ENCODE data around the gene ACKR1.

ACKR1 gene

GRCh38 chr1:159187647-159188374, 16.9 kb upstream of the ACKR1 start:
- no peak for DNase-seq (ENCODE audit: low read depth)

DNA sequence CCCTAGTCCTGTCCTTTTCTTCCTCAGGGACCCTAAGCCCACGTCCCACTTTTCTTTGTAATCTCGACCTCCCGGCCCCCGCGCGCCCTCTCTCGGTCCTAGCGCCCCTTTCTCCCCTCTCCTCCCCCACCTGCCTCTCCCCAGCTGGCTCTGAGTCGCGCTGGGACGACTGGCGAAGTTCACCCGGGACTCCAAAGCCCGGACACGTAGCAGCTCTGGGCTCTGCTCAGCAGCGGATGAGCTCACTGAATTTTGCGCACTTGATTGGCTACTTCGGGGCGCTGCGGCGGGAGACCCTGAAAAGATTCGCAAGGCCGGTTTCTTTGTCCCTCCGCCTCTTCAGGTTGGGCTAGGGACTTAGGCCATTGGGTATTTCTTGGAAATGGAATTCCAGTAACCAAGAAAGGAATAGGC, 16.3 kb upstream of the ACKR1 start:
- no peak for DNase-seq (ENCODE audit: low read depth)

DNA sequence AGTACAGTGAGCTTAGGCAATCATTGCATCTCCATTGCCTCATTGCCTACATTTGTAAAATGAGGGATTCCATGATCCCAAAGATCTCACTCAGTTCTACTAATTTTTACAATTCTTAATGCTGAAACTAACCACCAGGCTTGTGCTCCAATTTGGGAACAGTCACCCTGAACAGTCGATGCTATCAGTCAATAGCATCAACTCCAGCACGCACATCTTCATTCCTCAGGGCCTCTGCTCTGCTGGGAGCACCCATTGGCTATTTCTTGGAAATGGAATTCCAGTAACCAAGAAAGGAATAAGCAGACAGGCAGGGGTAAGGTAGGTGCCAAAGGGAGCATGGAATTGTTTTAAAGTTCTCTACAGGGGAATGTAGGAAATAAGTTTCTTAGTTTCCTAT, 14.2 kb upstream of the ACKR1 start:
- DNase-seq (ENCODE audit: low read depth): no peak

GRCh38 chr1:159196543-159196942, 8.1 kb upstream of the ACKR1 start:
- DNase-seq (ENCODE audit: low read depth): no peak

GRCh38 chr1:159197561-159198557, 6.8 kb upstream of the ACKR1 start:
- no peak for DNase-seq (ENCODE audit: low read depth)

- no peak for DNase-seq (ENCODE audit: low read depth)
Measured at GRCh38 chr1:159199901-159200300, 4.8 kb upstream of the ACKR1 start.

DNA sequence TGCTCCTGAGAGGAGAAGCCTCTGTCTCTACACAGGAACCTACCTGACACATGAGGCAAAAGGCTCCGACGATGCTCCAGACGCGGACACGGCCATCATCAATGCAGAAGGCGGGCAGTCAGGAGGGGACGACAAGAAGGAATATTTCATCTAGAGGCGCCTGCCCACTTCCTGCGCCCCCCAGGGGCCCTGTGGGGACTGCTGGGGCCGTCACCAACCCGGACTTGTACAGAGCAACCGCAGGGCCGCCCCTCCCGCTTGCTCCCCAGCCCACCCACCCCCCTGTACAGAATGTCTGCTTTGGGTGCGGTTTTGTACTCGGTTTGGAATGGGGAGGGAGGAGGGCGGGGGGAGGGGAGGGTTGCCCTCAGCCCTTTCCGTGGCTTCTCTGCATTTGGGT, 3.9 kb upstream of the ACKR1 start:
- no peak for DNase-seq (ENCODE audit: low read depth)

DNA sequence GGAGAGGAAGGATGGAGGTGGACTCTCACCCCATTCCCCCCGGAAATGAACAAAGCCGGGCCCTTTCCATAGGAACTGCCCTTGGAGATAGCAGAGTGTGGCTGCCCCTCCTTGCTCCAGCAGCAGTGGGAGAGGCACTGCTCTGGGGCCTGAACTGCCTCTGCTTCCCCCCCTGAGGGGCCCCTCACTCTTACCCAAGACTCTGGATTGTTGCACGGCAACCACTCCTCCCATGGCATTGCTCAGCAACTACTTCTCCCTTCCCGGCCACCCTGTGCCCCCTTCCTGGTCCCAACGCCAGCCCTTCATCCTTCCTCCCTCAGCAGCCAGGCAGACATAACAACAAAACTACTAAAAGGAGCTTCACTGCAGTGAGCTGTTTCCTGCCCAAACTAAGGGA, 3.0 kb upstream of the ACKR1 start:
- DNase-seq (ENCODE audit: low read depth): no peak

DNA sequence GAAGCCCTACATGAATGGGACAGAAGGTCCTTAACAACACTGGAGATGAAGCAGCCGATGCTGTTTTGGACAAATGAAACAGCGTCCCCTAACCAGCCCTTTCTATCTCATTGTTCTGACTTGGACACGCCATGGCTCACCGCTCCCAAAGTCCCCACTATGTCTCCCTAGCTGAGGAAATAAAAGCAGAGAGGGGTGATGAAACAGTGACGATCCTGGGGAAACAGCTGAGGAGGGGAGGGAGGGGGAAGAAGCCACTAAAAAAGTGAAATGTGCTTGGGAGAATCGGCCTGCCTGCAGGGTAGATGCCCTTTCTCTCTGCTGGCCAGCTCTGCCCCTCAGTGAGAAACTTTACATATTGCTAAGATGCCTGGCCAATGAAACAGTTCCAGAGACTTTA, 1.1 kb upstream of the ACKR1 start:
- no peak for DNase-seq (ENCODE audit: low read depth)

- DNase-seq (ENCODE audit: low read depth): no peak
Measured at GRCh38 chr1:159205225-159205624, 550 bp downstream of the ACKR1 start.

DNA sequence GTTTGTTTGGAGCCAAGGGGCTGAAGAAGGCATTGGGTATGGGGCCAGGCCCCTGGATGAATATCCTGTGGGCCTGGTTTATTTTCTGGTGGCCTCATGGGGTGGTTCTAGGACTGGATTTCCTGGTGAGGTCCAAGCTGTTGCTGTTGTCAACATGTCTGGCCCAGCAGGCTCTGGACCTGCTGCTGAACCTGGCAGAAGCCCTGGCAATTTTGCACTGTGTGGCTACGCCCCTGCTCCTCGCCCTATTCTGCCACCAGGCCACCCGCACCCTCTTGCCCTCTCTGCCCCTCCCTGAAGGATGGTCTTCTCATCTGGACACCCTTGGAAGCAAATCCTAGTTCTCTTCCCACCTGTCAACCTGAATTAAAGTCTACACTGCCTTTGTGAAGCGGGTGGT, 1.4 kb downstream of the ACKR1 start:
- no peak for DNase-seq (ENCODE audit: low read depth)

DNA sequence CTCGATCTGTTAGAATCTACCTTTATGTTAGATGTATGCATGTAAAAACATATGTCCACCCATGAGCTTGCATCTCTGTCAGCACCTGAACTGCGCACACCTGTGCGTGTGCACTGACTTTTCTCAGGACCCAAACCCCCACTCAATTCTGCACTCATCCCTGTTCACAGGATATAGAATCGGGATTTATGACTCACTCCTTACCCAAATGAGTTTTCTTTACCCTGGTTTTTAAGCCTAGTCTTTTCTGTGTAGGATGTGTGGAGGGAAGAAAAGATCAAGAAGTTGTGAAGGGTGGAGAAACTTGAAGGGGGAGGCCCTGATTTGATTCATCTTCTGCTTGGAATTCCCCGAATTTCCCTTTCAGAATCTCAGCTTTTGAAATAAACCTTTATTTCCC, 2.4 kb downstream of the ACKR1 start:
- DNase-seq (ENCODE audit: low read depth): no peak

DNA sequence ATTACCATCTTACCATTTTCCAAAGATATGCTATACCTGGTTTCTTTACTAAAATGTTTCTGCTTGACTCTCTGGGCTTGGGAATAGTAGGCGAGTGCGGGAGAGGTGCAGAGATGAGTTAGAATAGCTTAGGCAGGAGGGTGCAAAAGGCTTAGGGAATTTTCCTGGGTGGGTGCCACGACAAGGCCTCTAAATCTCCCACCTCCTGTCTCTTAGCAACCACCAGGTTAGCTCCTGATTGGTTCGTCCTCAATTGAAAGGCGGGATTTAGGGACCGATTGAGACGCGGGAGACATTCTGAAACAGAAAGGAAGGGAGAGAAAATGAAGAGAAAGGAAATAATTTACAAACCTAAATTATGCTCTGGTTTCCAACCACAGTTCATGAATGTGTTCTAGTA, 3.1 kb downstream of the ACKR1 start:
- no peak for DNase-seq (ENCODE audit: low read depth)

DNA sequence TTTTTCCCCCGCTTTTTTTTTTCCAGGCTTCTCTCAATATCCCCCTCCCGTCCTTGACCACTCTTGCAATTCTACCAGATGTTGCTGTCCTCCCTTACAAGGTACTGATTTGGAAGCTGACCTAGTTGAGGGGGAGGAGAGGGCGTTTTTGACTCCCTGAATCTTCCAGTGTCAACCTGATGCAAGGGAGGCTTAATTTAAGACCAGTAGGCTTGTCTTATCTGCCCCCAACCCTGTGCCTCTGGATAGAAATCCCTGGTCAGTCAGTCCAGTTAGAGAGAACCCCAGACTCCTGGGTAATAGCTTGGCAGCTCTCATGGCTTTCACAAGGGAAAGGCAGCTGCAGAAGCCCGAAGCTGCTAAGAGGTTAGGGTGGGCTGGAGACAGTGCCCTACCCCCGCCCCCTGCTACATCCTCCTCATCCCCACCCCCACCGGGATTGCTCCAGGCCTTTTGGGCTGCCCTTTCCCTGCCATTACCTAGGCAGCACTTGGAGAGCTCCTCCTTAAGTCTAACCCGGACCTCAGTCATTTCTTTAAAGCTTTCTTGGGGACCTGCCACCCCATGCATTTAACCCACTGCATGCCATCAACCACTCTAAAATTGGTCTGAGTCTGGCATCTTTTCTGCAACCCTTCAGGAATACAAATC, 3.6 kb downstream of the ACKR1 start:
- DNase-seq (ENCODE audit: low read depth): no peak

- no peak for DNase-seq (ENCODE audit: low read depth)
Measured at GRCh38 chr1:159209061-159209460, 4.4 kb downstream of the ACKR1 start.

- peak; percentile 16 for DNase-seq (ENCODE audit: low read depth)
Measured at GRCh38 chr1:159211331-159212136, 6.9 kb downstream of the ACKR1 start.

DNA sequence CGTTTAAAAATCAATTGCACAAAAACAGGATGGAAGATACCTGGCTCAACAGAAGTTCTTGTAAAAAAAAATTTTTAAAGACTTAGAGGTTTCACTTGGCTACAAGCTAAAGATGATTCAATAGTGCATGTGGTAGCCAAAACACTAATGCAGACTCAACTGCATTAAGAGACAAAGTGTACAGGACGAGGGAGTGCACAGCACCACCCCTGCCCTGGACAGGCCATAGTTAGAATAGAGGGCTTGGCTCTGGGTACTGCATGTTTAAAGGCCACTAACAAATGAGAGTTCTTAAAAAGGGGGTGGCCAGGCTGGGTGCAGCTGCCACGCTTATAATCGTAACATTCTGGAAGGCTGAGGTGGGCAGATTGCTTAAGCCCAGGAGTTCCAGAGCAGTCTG, 7.9 kb downstream of the ACKR1 start:
- no peak for DNase-seq (ENCODE audit: low read depth)

DNA sequence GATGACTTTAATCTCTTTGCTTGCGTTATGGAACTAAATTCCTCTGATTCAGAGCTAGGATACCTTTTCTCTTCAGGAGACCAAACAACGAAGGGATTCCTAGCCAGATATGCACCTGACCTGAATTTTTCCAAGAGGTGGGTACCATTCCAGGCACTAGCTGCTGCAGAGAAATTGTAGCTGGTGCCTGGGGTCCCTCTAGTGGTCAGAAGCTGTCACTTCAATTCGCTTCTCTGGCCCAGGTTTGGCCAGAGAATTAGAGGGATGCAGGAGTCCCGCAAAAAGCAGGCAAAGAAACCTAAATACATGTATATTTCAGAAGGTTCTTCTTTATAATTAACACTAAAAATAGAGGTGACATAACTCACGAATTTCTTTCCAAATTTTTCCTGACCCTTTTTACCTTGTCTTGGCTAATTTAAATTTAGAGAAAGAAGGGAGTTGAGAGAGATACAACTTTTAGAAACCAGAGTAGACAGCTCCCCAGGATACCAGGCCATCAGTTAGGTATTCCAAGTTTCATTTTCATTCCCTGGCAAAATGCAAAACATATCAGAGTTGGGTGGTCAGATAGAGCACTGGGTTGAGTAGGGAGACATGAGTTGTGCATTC, 9.6 kb downstream of the ACKR1 start:
- DNase-seq (ENCODE audit: low read depth): no peak

GRCh38 chr1:159218649-159219636, 14.3 kb downstream of the ACKR1 start:
- no peak for DNase-seq (ENCODE audit: low read depth)

All from activated gamma-delta T cell treated with anti-CD3 and anti-CD28 coated beads, Interleukin-2, amount 50 U/mL, for 16 hours (primary cell).